ENCODE results near the gene PRSS53.

The PRSS53 gene

DNA sequence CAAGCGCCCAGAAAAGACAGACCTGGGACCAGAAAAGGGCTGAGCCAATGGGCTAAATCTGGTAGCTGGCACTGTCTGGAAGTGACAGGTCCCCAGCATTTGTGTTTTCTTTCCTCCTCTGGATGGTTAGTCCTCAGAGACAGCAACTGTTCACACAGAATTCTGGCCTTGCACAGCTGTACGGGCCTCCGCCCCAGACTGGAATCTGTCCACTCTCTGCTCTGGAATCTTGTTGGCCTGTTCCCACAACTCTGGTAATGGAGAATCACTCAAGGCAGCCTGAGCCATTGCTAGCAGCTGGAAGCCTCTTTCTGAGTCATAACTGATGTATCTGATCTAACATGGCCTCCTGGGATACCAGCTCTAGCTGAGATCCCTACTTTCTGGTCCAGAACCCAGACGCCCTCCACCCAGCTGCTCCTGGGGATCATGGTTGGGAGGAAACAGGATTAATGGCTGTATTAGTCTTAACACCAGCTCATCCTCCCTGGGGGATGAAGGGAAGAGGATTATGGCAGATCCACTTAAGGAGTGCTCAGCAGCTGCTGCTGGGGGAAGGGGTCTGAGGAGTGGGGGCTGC, 23.8 kb downstream of the PRSS53 start:
- peak; percentile 91 for DNase-seq
- H3K4me3 ChIP-seq (ENCODE audit: low read depth, low read length) = no peak overlapping the region
- H3K36me3 ChIP-seq = peaks cover 37% of the 10 kb centered on the region
- H3K27me3 ChIP-seq (ENCODE audit: insufficient read depth, low read depth, severe bottlenecking) = peaks cover 8% of the 10 kb centered on the region
- H3K9me3 ChIP-seq (ENCODE audit: severe bottlenecking) = no peaks in the 10 kb centered on the region
- H3K27ac ChIP-seq = no peak overlapping the region
- TF ChIP-seq, protein P1, sequence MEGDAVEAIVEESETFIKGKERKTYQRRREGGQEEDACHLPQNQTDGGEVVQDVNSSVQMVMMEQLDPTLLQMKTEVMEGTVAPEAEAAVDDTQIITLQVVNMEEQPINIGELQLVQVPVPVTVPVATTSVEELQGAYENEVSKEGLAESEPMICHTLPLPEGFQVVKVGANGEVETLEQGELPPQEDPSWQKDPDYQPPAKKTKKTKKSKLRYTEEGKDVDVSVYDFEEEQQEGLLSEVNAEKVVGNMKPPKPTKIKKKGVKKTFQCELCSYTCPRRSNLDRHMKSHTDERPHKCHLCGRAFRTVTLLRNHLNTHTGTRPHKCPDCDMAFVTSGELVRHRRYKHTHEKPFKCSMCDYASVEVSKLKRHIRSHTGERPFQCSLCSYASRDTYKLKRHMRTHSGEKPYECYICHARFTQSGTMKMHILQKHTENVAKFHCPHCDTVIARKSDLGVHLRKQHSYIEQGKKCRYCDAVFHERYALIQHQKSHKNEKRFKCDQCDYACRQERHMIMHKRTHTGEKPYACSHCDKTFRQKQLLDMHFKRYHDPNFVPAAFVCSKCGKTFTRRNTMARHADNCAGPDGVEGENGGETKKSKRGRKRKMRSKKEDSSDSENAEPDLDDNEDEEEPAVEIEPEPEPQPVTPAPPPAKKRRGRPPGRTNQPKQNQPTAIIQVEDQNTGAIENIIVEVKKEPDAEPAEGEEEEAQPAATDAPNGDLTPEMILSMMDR (IDR thresholded peaks at IDR 0.05; ENCODE audit: low read depth, low read length) = no peak

DNA sequence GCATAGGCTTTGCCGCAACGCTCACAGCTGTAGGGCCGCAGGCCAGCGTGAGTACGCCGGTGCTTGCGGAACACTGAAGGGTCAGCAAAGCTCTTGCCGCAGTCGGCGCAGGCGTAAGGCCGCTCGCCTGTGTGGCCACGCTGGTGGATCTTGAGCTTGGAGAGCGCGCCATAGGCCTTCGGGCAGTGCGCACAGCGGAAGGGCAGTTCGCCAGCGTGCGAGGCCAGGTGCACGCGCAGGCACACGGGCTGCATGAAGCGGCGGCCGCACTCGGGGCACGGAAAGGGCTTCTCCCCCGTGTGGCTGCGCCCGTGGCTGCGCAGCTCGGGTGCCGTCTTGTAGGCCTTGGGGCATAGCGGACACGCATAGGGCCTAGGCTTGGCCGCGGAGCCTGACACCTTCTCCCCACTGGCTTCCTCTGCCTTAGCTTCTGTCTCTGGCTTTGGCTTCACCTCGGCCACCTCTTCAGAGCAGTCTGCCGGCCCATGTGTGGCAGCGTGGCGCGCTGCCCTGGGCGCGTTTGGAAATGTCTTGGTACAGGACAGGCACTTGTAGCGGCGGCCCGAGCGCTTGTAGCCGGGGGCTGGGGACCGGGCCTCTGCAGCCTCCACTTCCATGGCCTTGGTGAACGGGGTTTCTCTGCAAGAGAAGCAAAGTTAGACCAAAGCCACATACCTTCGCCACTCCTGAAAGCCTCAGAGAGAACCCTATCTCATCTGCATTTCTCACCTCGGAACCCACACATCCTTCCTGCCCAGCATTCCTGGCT, 24.7 kb downstream of the PRSS53 start:
- Histone ChIP-seq H3K9me3 (ENCODE audit: severe bottlenecking) (no peaks in the 10 kb centered on the region), H3K36me3 (peaks cover 37% of the 10 kb centered on the region), H3K4me3 (ENCODE audit: low read depth, low read length) (no peak overlapping the region), H3K27ac (no peak overlapping the region), H3K27me3 (ENCODE audit: insufficient read depth, low read depth, severe bottlenecking) (peaks cover 8% of the 10 kb centered on the region)
- no peak for DNase-seq
- TF ChIP-seq, protein P1 (IDR thresholded peaks at IDR 0.05; ENCODE audit: low read depth, low read length) = no peak

DNA sequence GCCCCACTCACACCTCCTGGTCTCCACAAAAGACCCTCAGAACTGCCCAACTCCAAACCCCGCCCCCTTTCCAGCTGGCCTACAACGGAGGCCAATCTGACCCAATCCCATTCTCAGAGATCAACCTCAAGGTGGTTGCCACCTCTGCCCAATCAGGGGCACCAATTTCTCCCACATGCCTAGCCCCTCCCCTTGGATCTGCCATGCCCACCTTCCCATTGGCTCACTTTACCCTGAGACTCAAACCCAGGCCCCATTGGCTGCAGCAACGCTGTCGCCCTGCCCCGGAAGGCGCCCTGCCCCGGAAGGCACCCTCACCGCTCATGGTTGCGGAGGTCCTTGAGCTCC, 25.3 kb downstream of the PRSS53 start:
- Histone ChIP-seq H3K27me3 (ENCODE audit: insufficient read depth, low read depth, severe bottlenecking) (peaks cover 8% of the 10 kb centered on the region), H3K27ac (no peak overlapping the region), H3K4me3 (ENCODE audit: low read depth, low read length) (no peak overlapping the region), H3K9me3 (ENCODE audit: severe bottlenecking) (no peaks in the 10 kb centered on the region), H3K36me3 (peaks cover 37% of the 10 kb centered on the region)
- TF ChIP-seq, protein P1 (IDR thresholded peaks at IDR 0.05; ENCODE audit: low read depth, low read length) = no peak
- no peak for DNase-seq

DNA sequence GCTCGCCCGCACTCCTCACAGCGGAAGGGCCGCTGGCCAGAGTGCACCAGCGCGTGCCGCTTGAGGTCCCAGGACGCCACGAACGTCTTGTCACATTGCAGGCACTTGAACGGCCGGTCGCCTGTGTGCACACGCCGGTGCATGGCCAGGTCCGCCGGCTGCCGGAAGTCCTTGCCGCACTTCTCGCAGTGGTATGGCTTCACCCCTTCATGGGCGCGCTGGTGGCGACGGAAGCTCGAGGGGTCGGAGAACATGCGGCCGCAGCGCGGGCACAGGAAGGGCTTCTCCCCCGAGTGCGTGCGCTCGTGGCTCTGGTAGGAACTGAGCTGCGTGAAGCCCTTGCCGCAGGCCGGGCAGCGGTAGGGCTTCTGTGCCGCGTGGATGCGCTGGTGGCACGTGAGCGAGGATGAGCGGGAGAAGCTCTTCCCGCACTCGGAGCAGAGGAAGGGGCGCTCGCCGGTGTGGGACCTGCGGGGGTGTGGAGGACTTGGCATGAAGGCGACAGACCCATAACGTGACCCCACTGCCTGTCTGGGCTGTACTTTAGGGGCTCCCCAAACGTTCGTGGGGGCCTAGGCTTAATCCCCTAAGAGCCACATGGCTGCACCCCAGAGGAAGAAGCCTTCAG, 26.8 kb downstream of the PRSS53 start:
- no peak overlapping the region for H3K27ac ChIP-seq
- TF ChIP-seq, protein P1 (IDR thresholded peaks at IDR 0.05; ENCODE audit: low read depth, low read length) = no peak
- peaks cover 37% of the 10 kb centered on the region for H3K36me3 ChIP-seq
- H3K9me3 ChIP-seq (ENCODE audit: severe bottlenecking) = no peaks in the 10 kb centered on the region
- no peak for DNase-seq
- no peak overlapping the region for H3K4me3 ChIP-seq (ENCODE audit: low read depth, low read length)
- H3K27me3 ChIP-seq (ENCODE audit: insufficient read depth, low read depth, severe bottlenecking) = peaks cover 8% of the 10 kb centered on the region

DNA sequence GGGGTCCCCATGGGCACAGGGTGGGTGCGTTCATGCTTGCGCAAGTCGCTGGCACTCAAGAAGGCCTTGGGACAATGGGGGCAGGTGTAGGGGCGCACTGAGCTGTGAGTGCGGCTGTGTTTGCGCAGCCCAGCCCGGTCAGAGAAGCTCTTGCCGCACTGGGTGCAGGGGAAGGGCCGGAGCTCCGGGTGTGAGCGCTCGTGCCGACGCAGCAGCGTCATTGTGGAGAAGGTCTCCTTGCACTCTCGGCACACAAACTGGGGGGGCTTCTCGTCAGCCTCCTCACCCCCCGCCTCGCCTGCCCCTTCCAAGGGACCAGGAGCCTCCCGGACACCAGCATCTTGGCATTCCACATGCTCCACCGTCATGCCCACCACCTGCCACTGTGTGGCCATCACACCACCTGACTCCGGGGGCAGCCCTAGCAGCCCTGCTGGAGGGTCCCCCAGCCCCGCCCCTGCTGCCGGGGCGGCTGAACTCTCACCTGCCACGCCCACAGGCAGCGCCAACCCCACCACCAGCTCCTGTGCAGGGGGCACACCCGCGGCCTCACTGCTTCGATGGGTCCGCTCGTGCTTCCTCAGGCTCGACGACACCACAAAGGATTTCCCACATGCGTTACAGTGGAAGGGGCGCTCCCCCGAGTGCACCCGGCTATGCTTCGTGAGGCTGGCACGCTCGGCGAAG, 27.5 kb downstream of the PRSS53 start:
- peaks cover 4% of the 10 kb centered on the region for H3K27me3 ChIP-seq (ENCODE audit: insufficient read depth, low read depth, severe bottlenecking)
- H3K36me3 ChIP-seq = peaks cover 37% of the 10 kb centered on the region
- no peak overlapping the region for H3K27ac ChIP-seq
- DNase-seq = no peak
- TF ChIP-seq, protein P1 (IDR thresholded peaks at IDR 0.05; ENCODE audit: low read depth, low read length) = no peak
- no peaks in the 10 kb centered on the region for H3K9me3 ChIP-seq (ENCODE audit: severe bottlenecking)
- H3K4me3 ChIP-seq (ENCODE audit: low read depth, low read length) = no peak overlapping the region
